Left lung (tissue), 10 donors: ENCODE data around the gene EPM2A. TPM values are rescaled to one million over a fixed set of nuclear protein-coding genes. Genes with fewer than 3 reads are reported as not detected.

Experiments used
- ATAC-seq: fragments of 200-7000 bp; cut with Tn5 transposase; one replicate; pipeline ENCODE4 v1.9.1; 2020; ENCODE audit warnings: moderate library complexity
- DNase-seq, 4 donors: peaks; one replicate each; pipeline ENCODE4 v3.0.0-alpha.2; 2013 to 2020
- H3K27ac ChIP-seq, 2 donors: fragments of 200-600 bp; sonication (generic) in 1 of 2; one replicate each; pipeline versions ENCODE4 v1.5.0 to v1.8.0; 2020 to 2021
- H3K27me3 ChIP-seq, 2 donors: fragments of 200-600 bp; sonication (generic) in 1 of 2; one replicate each; pipeline versions ENCODE4 v1.5.0 to v1.8.0; 2020 to 2021
- H3K36me3 ChIP-seq, 2 donors: fragments of 200-600 bp; sonication (generic) in 1 of 2; one replicate each; pipeline versions ENCODE4 v1.5.0 to v1.8.0; 2020 to 2021
- H3K4me1 ChIP-seq, 2 donors: fragments of 200-600 bp; one replicate each; pipeline ENCODE4 v1.8.0; 2021
- H3K4me3 ChIP-seq, 2 donors: fragments of 200-600 bp; sonication (generic) in 1 of 2; one replicate each; pipeline versions ENCODE4 v1.5.0 to v1.8.0; 2020 to 2021; ENCODE audit warnings: mild to moderate bottlenecking in 1 of 2
- H3K9me3 ChIP-seq, 2 donors: fragments of 200-600 bp; sonication (generic) in 1 of 2; one replicate each; pipeline versions ENCODE4 v1.5.0 to v1.8.0; 2020 to 2021
- CTCF ChIP-seq, 2 donors: fragments of 200-600 bp; sonication (generic) in 1 of 2; IDR thresholded peaks; one replicate each; pipeline versions ENCODE4 v1.5.0 to v1.8.0; 2021; ENCODE audit warnings: antibody characterized with exemption in 2 of 2
- intact Hi-C, 2 donors: fragments of 100-400 bp; cut with DNase I; formaldehyde crosslinking; loops; one replicate each; pipeline versions ENCODE4 v1.11.2 to v1.14.2; 2022
- polyA plus RNA-seq, 6 donors: library from polyadenylated mRNA; unstranded; fragments of 120-200 nt; gene quantifications; one replicate each; pipeline ENCODE4 v1.2.1, GENCODE V29; 2013; ENCODE audit not compliant: insufficient read length in 6 of 6
- total RNA-seq, 2 donors: library from RNA; stranded (reverse); fragmentation: NEBNext Ultra II Directional; extraction: Animal tissue kit (Norgen Biotek cat#: 25700); gene quantifications; one replicate each; pipeline ENCODE4 v1.2.1, GENCODE V29; 2021
- donor health status: DM: no; HTN: yes; CAD: no.
- donor health status: DM: no; HTN: no; CAD: no.

Gene EPM2A
- total and polyA plus RNA-seq, 8 donors, result 4.9 to 11.0 (median 6.7) TPM

- H3K9me3 ChIP-seq, result no peaks in the 10 kb centered on the region
- no peaks in the 10 kb centered on the region for H3K36me3 ChIP-seq
- no peak for ATAC-seq
- DNase-seq, result no peak
- no peaks in the 10 kb centered on the region for H3K4me1 ChIP-seq
- H3K4me3 ChIP-seq, result no peak overlapping the region
- no peak overlapping the region for H3K27ac ChIP-seq
- intact Hi-C loops, result no loop called here
- H3K27me3 ChIP-seq, result no peaks in the 10 kb centered on the region
- no peak for TF ChIP-seq CTCF (IDR thresholded peaks at IDR 0.05)
Observed at GRCh38 chr6:145643760-145644159, 91.6 kb downstream of the EPM2A start.

DNA sequence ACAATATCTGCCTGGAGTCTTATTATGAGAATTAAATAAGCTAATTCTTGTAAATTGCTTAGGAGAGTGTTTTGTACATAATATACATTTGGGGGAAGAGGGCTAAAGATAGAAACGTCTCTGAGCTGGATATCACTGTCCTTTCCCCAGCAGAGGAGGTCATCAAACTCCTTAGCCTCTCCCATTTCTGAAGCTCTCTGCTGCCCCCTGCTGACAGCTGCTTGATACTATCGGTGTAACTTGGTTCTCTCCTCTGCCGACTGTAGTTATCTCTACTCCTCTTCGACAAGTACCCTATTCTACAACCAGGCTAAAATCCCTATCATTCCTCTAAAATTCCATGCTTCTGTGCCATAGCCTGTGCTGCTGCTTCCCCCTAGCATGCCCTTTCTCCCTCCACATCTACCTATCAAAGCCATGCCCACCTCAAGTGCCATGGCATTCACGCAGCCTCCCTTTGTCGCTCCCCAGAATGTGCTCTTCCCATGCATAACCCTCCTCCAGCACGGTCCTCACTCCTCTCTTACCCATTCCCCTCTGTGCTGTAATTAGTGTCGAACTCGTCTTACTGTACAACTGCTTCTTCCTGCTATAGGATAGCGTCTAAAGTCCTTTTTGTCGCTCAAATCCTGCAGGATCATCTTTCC lies 101.2 kb downstream of the EPM2A start:
- Histone ChIP-seq H3K27ac (no peak overlapping the region), H3K36me3 (no peaks in the 10 kb centered on the region), H3K9me3 (no peaks in the 10 kb centered on the region), H3K4me3 (no peak overlapping the region), H3K4me1 (no peaks in the 10 kb centered on the region), H3K27me3 (no peaks in the 10 kb centered on the region)
- peak; percentile 97 for ATAC-seq
- DNase-seq, result peak; percentile 69 to 83 (median 72)
- TF ChIP-seq CTCF (IDR thresholded peaks at IDR 0.05), result peak; percentile 74 to 81
- intact Hi-C loops, result no loop called here

- Histone ChIP-seq H3K27me3 (no peaks in the 10 kb centered on the region), H3K4me3 (no peak overlapping the region), H3K4me1 (no peaks in the 10 kb centered on the region), H3K9me3 (no peaks in the 10 kb centered on the region), H3K36me3 (no peaks in the 10 kb centered on the region), H3K27ac (no peak overlapping the region)
- intact Hi-C loops, result no loop called here
- ATAC-seq (no peak), DNase-seq (no peak)
- TF ChIP-seq CTCF (IDR thresholded peaks at IDR 0.05), result no peak
Observed at GRCh38 chr6:145632971-145633370, 102.3 kb downstream of the EPM2A start.

- DNase-seq, result no peak
- no peak for ATAC-seq
- peaks cover 0 to 10% of the 10 kb centered on the region in 2 donors for H3K36me3 ChIP-seq
- no peak overlapping the region for H3K4me3 ChIP-seq
- intact Hi-C loops, result no loop called here
- no peak for TF ChIP-seq CTCF (IDR thresholded peaks at IDR 0.05)
- H3K4me1 ChIP-seq, result no peaks in the 10 kb centered on the region
- H3K27me3 ChIP-seq, result no peaks in the 10 kb centered on the region
- no peaks in the 10 kb centered on the region for H3K9me3 ChIP-seq
- H3K27ac ChIP-seq, result no peak overlapping the region
Observed at GRCh38 chr6:145631374-145631773, 103.9 kb downstream of the EPM2A start.

DNA sequence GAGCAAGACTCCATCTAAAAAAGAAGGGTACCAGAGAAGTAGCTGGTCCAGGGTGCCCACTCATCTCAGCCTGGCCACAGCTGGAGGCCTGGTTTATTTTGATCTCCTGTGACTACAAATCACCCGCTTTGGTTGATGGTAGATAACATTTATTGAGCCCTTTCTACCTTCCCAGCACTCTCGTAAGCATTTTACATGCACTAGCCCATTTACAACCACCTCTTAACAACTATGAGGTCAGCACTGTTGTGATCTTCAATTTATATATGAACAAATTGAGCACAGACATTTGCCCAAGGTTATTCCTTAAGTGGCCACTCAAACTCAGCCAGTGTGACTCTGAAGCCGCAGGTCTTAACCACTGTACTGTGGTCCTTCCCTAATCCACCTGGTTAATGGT lies 104.7 kb downstream of the EPM2A start:
- intact Hi-C loops, result no loop called here
- Histone ChIP-seq H3K4me3 (no peak overlapping the region), H3K9me3 (no peaks in the 10 kb centered on the region), H3K4me1 (no peaks in the 10 kb centered on the region), H3K36me3 (peaks cover 0 to 10% of the 10 kb centered on the region in 2 donors), H3K27me3 (no peaks in the 10 kb centered on the region), H3K27ac (no peak overlapping the region)
- ATAC-seq (no peak), DNase-seq (no peak)
- TF ChIP-seq CTCF (IDR thresholded peaks at IDR 0.05), result no peak
